Measurements from ENCODE around the gene HOXD13.

DNA sequence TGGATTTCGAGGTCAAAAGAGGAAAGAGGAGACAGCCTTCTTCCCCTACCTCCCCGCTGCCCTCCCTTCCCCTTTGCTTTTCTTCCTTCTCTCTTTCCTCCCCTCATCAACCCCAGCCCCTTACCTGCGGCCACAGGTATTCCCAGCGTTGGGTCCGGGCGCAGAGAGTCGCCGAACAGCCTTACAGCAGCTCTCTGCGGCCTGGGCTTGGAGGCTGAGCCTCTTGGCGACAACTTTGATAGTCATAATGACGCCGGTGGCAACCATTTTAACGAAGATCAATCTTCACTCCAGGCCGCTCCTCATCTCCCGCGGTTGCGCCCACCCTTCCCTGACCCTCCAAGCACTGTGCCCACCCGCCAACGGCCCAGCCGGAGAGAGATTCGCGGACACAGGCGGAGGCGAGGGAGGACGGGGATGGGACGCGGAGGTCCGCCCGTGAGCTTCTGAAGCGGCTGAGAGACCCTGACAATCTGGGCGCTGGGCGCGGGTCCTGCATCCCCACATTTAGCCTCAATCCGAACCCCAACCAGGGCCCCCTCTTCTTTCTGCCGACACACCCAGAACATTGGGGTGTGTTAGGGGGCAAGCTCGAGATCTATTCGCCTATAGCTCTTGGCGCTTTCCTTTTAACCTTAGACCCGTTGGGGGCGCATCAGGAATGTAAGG, 7.3 kb upstream of the HOXD13 start:
- no peak for TF ChIP-seq POLR2A (IDR thresholded peaks at IDR 0.05)
- TF ChIP-seq, protein P1, sequence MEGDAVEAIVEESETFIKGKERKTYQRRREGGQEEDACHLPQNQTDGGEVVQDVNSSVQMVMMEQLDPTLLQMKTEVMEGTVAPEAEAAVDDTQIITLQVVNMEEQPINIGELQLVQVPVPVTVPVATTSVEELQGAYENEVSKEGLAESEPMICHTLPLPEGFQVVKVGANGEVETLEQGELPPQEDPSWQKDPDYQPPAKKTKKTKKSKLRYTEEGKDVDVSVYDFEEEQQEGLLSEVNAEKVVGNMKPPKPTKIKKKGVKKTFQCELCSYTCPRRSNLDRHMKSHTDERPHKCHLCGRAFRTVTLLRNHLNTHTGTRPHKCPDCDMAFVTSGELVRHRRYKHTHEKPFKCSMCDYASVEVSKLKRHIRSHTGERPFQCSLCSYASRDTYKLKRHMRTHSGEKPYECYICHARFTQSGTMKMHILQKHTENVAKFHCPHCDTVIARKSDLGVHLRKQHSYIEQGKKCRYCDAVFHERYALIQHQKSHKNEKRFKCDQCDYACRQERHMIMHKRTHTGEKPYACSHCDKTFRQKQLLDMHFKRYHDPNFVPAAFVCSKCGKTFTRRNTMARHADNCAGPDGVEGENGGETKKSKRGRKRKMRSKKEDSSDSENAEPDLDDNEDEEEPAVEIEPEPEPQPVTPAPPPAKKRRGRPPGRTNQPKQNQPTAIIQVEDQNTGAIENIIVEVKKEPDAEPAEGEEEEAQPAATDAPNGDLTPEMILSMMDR (IDR thresholded peaks at IDR 0.05), result no peak
